PFSK-1 (cell line): Measurements from ENCODE around the gene UGT1A10.

Experiments
- FOXP2 ChIP-seq: optimal IDR thresholded peaks from 2 replicates; pipeline ENCODE3; 2011; ENCODE audit warnings: borderline replicate concordance, control low read depth, inconsistent platforms; ENCODE audit not compliant: insufficient read depth; ENCODE audit errors: extremely low read length, extremely low read depth
- POLR2AphosphoS5 ChIP-seq: IDR thresholded peaks from 2 replicates; pipeline ENCODE4 v1.6.1; 2012; ENCODE audit warnings: low read depth, mild to moderate bottlenecking, control low read depth, low read length, moderate library complexity
- SIN3A ChIP-seq: IDR thresholded peaks from 2 replicates; pipeline ENCODE4 v1.6.1; 2012; ENCODE audit warnings: mild to moderate bottlenecking, low read length, moderate library complexity, borderline replicate concordance; ENCODE audit not compliant: insufficient read depth
- TAF1 ChIP-seq: IDR thresholded peaks from 2 replicates; pipeline ENCODE4 v1.6.1; 2012; ENCODE audit warnings: low read length, control low read depth, borderline replicate concordance; ENCODE audit not compliant: insufficient read depth
- TF ChIP-seq, protein P1 (sequence below), 2 experiments: IDR thresholded peaks; 2 replicates each; pipeline versions ENCODE4 v1.6.1 to v1.8.0; 2011 to 2012; ENCODE audit warnings: low read depth in 2 of 2, low read length in 2 of 2, control low read depth in 1 of 2, inconsistent platforms in 1 of 2, mild to moderate bottlenecking in 1 of 2, moderate library complexity in 1 of 2; ENCODE audit not compliant: insufficient read depth in 1 of 2

The UGT1A10 gene

DNA sequence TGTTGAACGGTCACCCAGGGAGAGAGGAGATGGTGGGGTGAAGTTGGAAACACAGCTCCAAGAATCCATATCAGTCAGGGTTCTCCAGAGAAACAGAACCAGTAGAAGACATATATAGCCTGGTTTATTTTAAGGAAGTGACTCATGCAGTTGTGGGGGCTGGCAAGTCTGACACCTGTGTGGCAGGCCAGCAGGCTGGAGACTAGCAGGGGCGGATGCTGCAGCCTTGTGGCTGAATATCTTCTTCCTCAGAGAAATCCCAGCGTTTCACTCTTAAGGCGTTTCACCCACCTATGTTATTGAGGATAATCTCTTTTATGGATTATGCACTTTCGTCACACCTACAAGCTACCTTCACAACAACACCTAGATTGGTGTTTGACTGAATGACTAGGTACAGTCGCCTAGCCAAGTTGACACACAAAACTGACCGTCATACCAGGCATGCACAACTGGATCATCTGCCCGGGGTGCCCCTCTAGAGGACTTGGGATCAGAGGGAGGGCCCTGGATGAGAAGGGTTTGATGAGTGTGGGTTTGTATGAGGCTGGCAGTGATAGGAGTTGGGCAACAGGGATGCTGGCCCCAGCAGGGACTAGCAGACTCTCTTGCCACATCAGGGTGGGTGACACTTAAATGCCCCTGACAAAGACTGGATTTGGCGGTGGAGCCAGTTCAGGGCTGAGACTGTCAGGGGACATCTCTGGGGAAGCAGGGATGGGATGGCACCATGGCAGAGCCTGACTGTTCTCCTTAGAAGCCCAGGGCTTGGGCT, 165.3 kb downstream of the UGT1A10 start:
- TF ChIP-seq, protein P1, sequence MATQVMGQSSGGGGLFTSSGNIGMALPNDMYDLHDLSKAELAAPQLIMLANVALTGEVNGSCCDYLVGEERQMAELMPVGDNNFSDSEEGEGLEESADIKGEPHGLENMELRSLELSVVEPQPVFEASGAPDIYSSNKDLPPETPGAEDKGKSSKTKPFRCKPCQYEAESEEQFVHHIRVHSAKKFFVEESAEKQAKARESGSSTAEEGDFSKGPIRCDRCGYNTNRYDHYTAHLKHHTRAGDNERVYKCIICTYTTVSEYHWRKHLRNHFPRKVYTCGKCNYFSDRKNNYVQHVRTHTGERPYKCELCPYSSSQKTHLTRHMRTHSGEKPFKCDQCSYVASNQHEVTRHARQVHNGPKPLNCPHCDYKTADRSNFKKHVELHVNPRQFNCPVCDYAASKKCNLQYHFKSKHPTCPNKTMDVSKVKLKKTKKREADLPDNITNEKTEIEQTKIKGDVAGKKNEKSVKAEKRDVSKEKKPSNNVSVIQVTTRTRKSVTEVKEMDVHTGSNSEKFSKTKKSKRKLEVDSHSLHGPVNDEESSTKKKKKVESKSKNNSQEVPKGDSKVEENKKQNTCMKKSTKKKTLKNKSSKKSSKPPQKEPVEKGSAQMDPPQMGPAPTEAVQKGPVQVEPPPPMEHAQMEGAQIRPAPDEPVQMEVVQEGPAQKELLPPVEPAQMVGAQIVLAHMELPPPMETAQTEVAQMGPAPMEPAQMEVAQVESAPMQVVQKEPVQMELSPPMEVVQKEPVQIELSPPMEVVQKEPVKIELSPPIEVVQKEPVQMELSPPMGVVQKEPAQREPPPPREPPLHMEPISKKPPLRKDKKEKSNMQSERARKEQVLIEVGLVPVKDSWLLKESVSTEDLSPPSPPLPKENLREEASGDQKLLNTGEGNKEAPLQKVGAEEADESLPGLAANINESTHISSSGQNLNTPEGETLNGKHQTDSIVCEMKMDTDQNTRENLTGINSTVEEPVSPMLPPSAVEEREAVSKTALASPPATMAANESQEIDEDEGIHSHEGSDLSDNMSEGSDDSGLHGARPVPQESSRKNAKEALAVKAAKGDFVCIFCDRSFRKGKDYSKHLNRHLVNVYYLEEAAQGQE (IDR thresholded peaks at IDR 0.05; ENCODE audit: insufficient read depth in 1 of 2, low read depth in 2 of 2, low read length in 2 of 2) = no peak
- TF ChIP-seq FOXP2 = no peak
- TF ChIP-seq POLR2AphosphoS5 = no peak
- no peak for TF ChIP-seq SIN3A
- no peak for TF ChIP-seq TAF1

DNA sequence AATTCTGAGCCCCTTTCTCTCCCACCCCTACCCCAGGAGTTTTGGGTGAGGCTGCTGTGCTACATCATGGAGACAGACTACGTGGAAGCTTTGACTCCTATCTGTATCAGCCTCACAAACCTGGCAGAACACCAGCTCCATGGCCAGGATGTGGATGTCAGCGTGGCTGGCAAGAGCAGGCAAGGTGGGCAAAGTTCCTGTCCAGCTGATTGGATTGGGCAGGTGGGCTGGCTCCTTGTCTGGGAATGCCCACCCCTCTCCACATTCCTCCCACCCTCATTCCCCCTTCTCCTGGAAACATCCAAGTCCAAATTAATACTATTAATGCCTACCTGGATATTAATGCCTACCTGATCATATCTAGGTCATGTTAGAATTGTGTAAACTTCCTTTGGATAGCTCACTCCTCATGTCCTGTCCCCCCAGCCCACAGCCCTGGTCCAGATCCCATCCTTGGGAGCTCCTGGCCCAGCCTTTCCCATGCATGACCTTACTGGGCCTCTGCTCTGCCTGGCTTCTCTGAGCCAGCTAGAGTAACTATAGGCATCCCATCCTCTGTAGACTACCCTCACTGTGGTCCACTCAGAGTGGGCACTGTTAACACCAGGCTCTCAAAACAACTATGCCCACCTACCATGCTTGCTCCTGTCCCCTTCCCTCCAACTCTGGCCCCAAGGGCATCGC, 166.0 kb downstream of the UGT1A10 start:
- TF ChIP-seq, protein P1 (IDR thresholded peaks at IDR 0.05; ENCODE audit: insufficient read depth in 1 of 2, low read depth in 2 of 2, low read length in 2 of 2) = no peak
- TF ChIP-seq FOXP2 (no peak), SIN3A (no peak), TAF1 (no peak), POLR2AphosphoS5 (no peak)

DNA sequence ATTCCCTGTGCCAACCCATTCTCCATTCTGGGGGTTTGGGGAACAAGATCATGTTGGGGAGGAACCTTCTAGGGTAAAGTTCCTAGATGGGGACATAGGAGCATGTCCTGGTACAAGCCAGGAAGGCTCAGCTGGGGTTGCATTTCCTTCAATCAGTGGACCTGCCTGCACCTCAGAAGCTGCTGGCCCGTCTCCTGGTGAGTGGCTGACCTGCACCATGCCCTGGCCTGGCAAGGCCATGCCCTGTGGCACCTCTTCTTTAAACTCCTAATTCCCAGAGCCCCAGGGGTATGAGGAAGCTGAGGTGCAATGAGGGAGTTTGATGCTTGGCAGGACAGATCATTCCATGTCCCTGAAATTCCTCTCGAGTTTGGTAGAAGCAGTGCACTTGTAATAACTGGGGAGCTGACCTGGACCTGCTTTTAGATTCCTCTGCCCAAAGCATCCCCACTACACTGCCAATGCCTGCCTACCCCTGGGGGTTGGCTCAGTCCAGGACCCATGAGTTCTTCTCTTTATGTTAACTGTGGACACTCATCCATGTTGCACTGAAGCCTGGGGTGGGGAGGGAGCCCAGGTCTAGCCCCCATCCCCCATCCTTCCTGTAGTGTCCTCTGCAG, 167.2 kb downstream of the UGT1A10 start:
- TF ChIP-seq SIN3A (no peak), POLR2AphosphoS5 (no peak)

DNA sequence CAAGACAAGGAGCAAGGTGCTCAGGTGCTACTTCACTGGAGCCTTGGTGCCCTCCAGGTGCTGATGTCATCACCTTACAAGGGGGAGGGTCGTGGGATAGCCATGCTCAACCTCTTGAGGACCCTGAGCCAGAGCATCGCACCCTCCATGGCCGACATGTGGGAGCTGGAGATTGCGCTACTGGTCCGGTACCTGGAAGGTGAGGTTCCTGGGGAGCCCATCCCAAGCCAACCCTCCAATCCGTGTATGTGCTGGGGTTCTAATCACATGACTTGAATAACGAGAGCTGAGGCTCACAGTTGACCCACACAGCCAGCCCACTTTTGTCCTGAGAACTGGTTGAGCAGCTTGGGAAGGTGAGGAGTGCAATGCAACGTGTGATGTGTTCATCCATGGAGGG, 167.7 kb downstream of the UGT1A10 start:
- TF ChIP-seq SIN3A = no peak
- no peak for TF ChIP-seq FOXP2
- TF ChIP-seq, protein P1 (IDR thresholded peaks at IDR 0.05; ENCODE audit: insufficient read depth in 1 of 2, low read depth in 2 of 2, low read length in 2 of 2) = no peak
- TF ChIP-seq TAF1 = no peak
- TF ChIP-seq POLR2AphosphoS5 = no peak

DNA sequence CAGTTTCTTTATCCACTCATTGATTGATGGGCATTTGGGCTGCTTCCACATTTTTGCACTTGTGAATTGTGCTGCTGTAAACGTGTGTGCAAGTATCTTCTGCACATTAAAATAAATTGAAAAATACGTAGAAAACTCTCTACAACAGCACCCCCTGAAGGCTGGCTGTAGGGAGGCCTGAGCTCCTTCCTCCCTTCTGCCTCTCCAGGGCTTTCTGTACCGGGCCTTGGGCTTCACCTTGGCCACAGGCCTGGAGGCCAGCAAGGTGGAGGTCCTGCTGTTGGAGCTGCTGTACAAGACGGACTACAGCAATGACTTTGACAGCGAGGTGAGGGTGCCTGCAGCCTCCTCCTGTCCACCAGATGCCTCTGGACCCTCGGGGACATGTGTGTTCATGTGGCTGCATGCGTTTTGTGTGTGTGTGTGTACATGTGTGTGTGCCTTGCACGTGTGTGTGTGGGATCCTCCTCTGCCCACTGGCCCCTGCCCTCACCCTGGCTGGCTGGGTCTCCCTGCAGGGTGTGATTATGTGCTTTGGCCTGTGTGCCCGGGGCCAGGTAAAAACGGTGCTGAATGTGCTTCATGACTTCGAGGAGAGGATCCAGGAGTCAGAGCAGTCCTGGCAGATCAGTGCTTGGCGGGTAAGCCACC, 171.1 kb downstream of the UGT1A10 start:
- TF ChIP-seq POLR2AphosphoS5 (no peak), SIN3A (no peak), FOXP2 (no peak), TAF1 (no peak)
- TF ChIP-seq, protein P1 (IDR thresholded peaks at IDR 0.05; ENCODE audit: insufficient read depth in 1 of 2, low read depth in 2 of 2, low read length in 2 of 2) = no peak
